ENCODE results near the gene TTLL9. TPM values are rescaled to one million over a fixed set of nuclear protein-coding genes. Genes with fewer than 3 reads are reported as not detected.

TTLL9 gene
- total RNA-seq, 1 experiment from 2014 or later, result not detected

DNA sequence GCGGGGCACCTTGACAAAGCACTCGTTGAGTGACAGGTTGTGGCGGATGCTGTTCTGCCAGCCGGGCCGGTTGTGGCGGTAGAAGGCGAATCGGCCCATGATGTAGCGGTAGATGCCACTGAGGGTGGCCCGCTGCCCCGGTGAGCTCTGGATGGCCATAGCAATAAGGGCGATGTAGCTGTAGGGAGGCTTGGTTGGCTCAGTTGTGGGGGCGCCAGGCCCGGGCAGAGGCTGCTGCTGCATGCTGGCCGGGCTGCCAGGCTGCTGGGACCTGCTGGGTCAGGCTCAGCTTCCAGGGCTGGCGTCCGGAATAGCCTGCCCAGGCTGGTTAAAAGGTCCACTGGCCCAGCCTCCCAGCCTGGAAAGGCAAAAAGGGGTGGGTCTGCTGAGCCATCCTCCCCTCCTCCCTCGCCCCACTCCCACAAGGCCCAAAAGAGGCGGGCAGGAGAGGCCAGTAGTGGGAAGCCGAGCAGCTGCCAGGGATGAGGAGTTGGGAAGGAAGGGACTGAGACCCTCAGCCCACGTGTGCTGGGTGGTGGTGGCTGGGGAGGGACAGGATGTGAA is 25.1 kb upstream of the TTLL9 start, which contains the start of gene FOXS1:
Gene FOXS1, minus strand, starts transcription at position 305 of the 564 bp plus-strand sequence. Its CDS starts 62 bp downstream, at position 243.
- POLR2A ChIA-PET (ENCODE audit: low non-redundant PET), result no interaction called here
- H3K27ac ChIP-seq (ENCODE audit: low read depth, low read length, poor library complexity, severe bottlenecking), result no peak within 1 kb of the TSS
- H3K27me3 ChIP-seq (replicated peaks; ENCODE audit: insufficient read depth, low read depth, low read length, poor library complexity), result peaks cover 19% of the 10 kb centered on the region
- no peaks in the 10 kb centered on the region for H3K36me3 ChIP-seq (ENCODE audit: insufficient read depth, low read length, poor library complexity, severe bottlenecking)
- intact Hi-C loops (cut with micrococcal nuclease; ENCODE audit: unreplicated experiment), result no loop called here
- no peak within 1 kb of the TSS for H3K4me3 ChIP-seq (ENCODE audit: low read depth, low read length, poor library complexity, severe bottlenecking)
- DNase-seq (ENCODE audit: low spot score), result no peak
- H3K9me3 ChIP-seq (ENCODE audit: low read depth, low read length, poor library complexity, severe bottlenecking), result no peaks in the 10 kb centered on the region
- CTCF ChIA-PET, result no interaction called here
- BruUV-seq (replicated peaks), result no TSS peak
- TF ChIP-seq, protein P1, sequence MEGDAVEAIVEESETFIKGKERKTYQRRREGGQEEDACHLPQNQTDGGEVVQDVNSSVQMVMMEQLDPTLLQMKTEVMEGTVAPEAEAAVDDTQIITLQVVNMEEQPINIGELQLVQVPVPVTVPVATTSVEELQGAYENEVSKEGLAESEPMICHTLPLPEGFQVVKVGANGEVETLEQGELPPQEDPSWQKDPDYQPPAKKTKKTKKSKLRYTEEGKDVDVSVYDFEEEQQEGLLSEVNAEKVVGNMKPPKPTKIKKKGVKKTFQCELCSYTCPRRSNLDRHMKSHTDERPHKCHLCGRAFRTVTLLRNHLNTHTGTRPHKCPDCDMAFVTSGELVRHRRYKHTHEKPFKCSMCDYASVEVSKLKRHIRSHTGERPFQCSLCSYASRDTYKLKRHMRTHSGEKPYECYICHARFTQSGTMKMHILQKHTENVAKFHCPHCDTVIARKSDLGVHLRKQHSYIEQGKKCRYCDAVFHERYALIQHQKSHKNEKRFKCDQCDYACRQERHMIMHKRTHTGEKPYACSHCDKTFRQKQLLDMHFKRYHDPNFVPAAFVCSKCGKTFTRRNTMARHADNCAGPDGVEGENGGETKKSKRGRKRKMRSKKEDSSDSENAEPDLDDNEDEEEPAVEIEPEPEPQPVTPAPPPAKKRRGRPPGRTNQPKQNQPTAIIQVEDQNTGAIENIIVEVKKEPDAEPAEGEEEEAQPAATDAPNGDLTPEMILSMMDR (conservative IDR thresholded peaks at IDR 0.05; ENCODE audit: low read depth, low read length), result no peak
- TF ChIP-seq EZH2 (IDR thresholded peaks at IDR 0.05; ENCODE audit: borderline replicate concordance, low read depth, low read length, poor library complexity, severe bottlenecking), result no peak
- H3K4me1 ChIP-seq (ENCODE audit: insufficient read depth, low read length, poor library complexity, severe bottlenecking), result no peaks in the 10 kb centered on the region

DNA sequence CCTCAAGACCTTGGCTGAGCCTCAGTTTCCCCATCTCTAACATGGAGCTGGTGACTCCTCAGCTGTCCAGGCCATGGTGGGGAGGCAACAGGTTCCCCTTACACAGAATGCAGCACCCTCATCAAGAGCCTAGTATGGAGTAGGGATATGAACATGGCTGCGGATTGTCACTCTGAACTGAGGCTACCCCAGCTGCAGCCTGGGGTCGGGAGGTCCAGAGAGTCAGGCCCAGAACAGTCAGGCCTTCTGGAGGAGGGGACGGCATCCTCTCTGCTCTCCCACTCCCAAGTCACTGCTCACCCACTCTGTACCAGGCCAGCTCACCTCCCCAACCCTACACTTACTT is 23.7 kb upstream of the TTLL9 start:
- DNase-seq (ENCODE audit: low spot score), result no peak
- H3K9me3 ChIP-seq (ENCODE audit: low read depth, low read length, poor library complexity, severe bottlenecking), result no peaks in the 10 kb centered on the region
- TF ChIP-seq, protein P1 (conservative IDR thresholded peaks at IDR 0.05; ENCODE audit: low read depth, low read length), result peak; percentile 28
- TF ChIP-seq EZH2 (IDR thresholded peaks at IDR 0.05; ENCODE audit: borderline replicate concordance, low read depth, low read length, poor library complexity, severe bottlenecking), result no peak
- no peak overlapping the region for H3K4me3 ChIP-seq (ENCODE audit: low read depth, low read length, poor library complexity, severe bottlenecking)
- BruUV-seq (replicated peaks), result no TSS peak
- CTCF ChIA-PET, result interaction anchor here (0.6 to 1.1 kb wide), 5 partner anchors 8 to 118 kb away, joined by 3 to 11 read pairs (median 3); partner anchors contain the start of gene PDRG1
- POLR2A ChIA-PET (ENCODE audit: low non-redundant PET), result no interaction called here
- intact Hi-C loops (cut with micrococcal nuclease; ENCODE audit: unreplicated experiment), result loop anchor here (2.0 kb wide), 1 partner anchor 24 kb away; no protein-coding TSS in a partner anchor
- no peaks in the 10 kb centered on the region for H3K4me1 ChIP-seq (ENCODE audit: insufficient read depth, low read length, poor library complexity, severe bottlenecking)
- no peak overlapping the region for H3K27ac ChIP-seq (ENCODE audit: low read depth, low read length, poor library complexity, severe bottlenecking)
- no peaks in the 10 kb centered on the region for H3K36me3 ChIP-seq (ENCODE audit: insufficient read depth, low read length, poor library complexity, severe bottlenecking)
- H3K27me3 ChIP-seq (replicated peaks; ENCODE audit: insufficient read depth, low read depth, low read length, poor library complexity), result peaks cover 29% of the 10 kb centered on the region

DNA sequence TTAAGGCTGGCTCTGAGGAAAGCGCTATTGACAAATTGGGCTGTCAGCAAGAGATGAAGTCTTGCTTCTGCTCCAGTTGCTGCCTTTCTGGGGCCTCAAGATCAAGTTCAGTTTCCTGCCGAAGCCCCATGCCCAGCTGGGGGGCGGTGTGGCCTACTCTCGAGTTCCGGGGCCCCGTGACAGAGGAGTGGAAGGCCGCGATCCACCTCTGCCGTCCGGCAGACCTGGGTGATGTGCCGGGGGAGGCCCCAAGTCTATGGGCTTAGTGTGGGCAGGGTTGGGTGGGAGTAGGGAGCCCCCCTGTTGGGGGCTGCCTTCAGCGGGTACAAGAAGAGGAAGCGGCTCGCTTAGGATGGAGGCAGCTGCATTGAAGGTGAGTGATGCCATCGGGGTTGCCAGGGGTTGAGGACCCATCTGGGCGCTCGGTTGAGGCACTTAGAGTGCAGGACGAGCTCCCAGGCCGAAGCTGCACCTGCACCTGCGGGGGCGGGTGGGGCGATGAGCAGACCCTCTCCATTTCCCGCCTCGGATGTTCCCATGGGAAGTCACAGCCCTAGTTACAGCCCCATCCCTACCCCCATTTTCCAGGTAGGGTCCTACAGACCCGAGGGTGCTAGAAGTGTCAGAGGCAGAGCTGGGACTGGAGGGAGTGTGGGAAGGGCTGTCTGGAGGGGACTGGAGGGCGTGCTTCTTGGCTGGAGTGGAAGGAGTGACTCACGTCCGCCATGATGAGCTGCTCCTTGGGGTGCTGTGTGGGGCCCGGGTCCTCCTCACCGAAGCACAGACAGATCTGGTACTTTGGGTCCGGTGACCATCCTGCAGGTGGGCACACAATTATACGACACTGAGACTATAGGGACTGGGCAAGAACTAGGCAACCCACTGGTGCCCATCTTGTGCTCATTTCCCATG is 22.1 kb upstream of the TTLL9 start:
- no peak for DNase-seq (ENCODE audit: low spot score)
- no peaks in the 10 kb centered on the region for H3K36me3 ChIP-seq (ENCODE audit: insufficient read depth, low read length, poor library complexity, severe bottlenecking)
- H3K4me1 ChIP-seq (ENCODE audit: insufficient read depth, low read length, poor library complexity, severe bottlenecking), result no peaks in the 10 kb centered on the region
- BruUV-seq (replicated peaks), result no TSS peak
- no peak for TF ChIP-seq EZH2 (IDR thresholded peaks at IDR 0.05; ENCODE audit: borderline replicate concordance, low read depth, low read length, poor library complexity, severe bottlenecking)
- TF ChIP-seq, protein P1 (conservative IDR thresholded peaks at IDR 0.05; ENCODE audit: low read depth, low read length), result no peak
- CTCF ChIA-PET, result no interaction called here
- no peak overlapping the region for H3K27ac ChIP-seq (ENCODE audit: low read depth, low read length, poor library complexity, severe bottlenecking)
- POLR2A ChIA-PET (ENCODE audit: low non-redundant PET), result no interaction called here
- H3K4me3 ChIP-seq (ENCODE audit: low read depth, low read length, poor library complexity, severe bottlenecking), result no peak overlapping the region
- no peaks in the 10 kb centered on the region for H3K9me3 ChIP-seq (ENCODE audit: low read depth, low read length, poor library complexity, severe bottlenecking)
- intact Hi-C loops (cut with micrococcal nuclease; ENCODE audit: unreplicated experiment), result no loop called here
- H3K27me3 ChIP-seq (replicated peaks; ENCODE audit: insufficient read depth, low read depth, low read length, poor library complexity), result peaks cover 29% of the 10 kb centered on the region
